Measurements from ENCODE around the gene MGAT3. TPM values are rescaled to one million over a fixed set of nuclear protein-coding genes. Genes with fewer than 3 reads are reported as not detected.

The MGAT3 gene
- total and polyA plus RNA-seq, 2 donors from 2014 or later: 2.7 to 5.4 TPM

DNA sequence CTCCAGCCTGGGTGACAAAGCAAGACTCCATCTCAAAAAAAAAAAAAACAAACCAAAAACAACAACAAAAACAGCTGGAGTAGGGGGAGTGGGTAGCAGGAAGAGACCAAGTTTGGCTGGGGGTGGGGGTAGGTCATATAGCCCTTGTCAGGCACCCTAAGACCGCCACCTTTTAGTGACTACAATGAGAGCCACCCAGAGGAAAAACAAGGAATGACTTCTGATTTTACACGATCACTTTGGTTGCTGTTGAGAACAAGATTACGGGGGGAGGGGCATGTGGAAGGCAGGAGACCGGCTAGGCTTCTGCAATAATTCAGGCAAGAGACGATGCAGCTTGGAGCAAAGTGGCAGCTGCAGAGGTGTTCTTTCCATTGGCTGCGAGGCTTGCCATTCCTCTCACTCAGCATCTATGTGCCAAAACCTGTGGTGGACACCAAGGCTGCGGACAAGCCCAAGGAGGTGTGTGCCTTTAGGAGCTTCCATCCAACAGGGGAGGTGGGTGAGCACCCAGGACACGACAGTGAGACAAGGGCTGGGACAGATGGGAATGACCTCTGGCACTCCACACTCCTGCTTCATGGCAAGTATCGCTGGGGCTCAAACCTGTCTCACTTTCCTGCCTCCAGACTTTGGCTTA, 74.0 kb downstream of the MGAT3 start:
- intact Hi-C loops (cut with DNase I): loop anchor here (10.0 kb wide), 1 partner anchor 494 kb away; no protein-coding TSS in a partner anchor
- no peak overlapping the region for H3K27ac ChIP-seq (ENCODE audit: low read depth in 2 of 2, low read length in 2 of 2)

DNA sequence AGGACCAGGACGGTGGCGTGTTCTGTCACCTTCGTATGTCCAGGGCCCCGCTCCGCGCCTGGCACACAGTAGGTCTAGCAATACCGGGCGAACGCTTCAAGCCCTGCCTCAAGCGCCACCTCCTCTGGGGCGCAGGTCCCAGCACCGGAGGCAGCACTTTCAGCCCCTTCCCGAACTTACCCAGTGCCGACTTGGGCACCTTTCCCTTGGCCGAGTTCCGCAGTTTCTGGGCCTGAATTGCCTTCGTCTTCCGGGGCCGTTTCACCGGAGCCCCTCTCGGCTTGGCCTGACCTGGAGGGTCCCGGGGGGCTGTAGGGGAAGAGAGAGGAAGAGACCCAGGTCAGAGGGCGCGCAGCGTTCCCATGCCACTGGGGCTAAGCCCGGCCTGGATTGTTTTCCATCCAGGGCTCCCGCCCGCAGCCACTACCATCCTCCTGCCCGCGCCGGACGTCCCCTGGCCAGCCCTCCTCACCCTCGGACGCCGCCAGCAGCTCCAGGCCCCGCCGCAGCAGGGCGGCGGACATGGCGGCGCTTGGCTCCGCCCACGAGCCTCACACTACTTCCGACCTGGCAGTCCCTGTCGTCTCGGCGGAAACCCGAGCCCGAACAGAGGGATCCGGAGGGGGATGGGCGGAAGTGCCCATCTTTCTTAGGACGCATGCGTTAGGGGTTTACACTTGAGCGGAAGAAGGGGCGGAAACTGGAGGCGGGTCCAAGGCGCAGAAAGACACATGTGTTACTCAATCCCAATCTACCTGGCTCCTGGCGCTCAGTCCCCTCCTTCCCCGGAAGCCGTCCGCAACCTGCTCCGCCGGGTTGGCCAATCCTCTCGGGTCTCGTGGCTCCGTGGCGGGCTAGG, 75.6 kb downstream of the MGAT3 start, which contains the start of gene RPS19BP1:
TSS of gene RPS19BP1 (minus strand) at position 534 of the 859 bp plus-strand sequence. CDS start at position 524, 10 bp downstream.
- Histone ChIP-seq H3K27ac (ENCODE audit: low read depth in 2 of 2, low read length in 2 of 2) (peak within 1 kb of the TSS; percentile 40 to 92), H3K27me3 (ENCODE audit: control insufficient read depth, insufficient read depth, low read length) (no peaks in the 10 kb centered on the region), H3K36me3 (ENCODE audit: control insufficient read depth in 2 of 3, insufficient read depth in 3 of 3, low read length in 3 of 3) (peaks cover 0 to 10% (median 6%) of the 10 kb centered on the region in 3 donors), H3K9ac (ENCODE audit: low read length in 3 of 3) (peak within 1 kb of the TSS; percentile 68 to 92 (median 77)), H3K9me3 (ENCODE audit: control insufficient read depth in 2 of 3, insufficient read depth in 1 of 3, low read length in 3 of 3) (no peaks in the 10 kb centered on the region), H3K4me3 (ENCODE audit: low read length in 3 of 3) (peak within 1 kb of the TSS; percentile 70 to 79 (median 76)), H3K4me1 (ENCODE audit: control insufficient read depth in 2 of 3, insufficient read depth in 2 of 3, low read depth in 1 of 3, low read length in 3 of 3) (peaks cover 0 to 46% (median 36%) of the 10 kb centered on the region in 3 donors)
- peak; percentile 99 to 100 (median 100) for DNase-seq
- FAIRE-seq: peak; percentile 97
- intact Hi-C loops (cut with DNase I): loop anchor here (10.0 kb wide), 1 partner anchor 492 kb away; no protein-coding TSS in a partner anchor
- TF ChIP-seq, protein P1, sequence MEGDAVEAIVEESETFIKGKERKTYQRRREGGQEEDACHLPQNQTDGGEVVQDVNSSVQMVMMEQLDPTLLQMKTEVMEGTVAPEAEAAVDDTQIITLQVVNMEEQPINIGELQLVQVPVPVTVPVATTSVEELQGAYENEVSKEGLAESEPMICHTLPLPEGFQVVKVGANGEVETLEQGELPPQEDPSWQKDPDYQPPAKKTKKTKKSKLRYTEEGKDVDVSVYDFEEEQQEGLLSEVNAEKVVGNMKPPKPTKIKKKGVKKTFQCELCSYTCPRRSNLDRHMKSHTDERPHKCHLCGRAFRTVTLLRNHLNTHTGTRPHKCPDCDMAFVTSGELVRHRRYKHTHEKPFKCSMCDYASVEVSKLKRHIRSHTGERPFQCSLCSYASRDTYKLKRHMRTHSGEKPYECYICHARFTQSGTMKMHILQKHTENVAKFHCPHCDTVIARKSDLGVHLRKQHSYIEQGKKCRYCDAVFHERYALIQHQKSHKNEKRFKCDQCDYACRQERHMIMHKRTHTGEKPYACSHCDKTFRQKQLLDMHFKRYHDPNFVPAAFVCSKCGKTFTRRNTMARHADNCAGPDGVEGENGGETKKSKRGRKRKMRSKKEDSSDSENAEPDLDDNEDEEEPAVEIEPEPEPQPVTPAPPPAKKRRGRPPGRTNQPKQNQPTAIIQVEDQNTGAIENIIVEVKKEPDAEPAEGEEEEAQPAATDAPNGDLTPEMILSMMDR (IDR thresholded peaks at IDR 0.05; ENCODE audit: borderline replicate concordance, extremely low read depth, insufficient read depth): no peak

More for the DNA sequence above, 74.0 kb downstream of the MGAT3 start:
- Histone ChIP-seq H3K4me3 (ENCODE audit: low read length in 3 of 3) (peak overlapping the region in 1 of 3 donors; percentile 3), H3K4me1 (ENCODE audit: control insufficient read depth in 2 of 3, insufficient read depth in 2 of 3, low read depth in 1 of 3, low read length in 3 of 3) (peaks cover 0 to 50% (median 39%) of the 10 kb centered on the region in 3 donors), H3K9me3 (ENCODE audit: control insufficient read depth in 2 of 3, insufficient read depth in 1 of 3, low read length in 3 of 3) (no peaks in the 10 kb centered on the region), H3K9ac (ENCODE audit: low read length in 3 of 3) (peak overlapping the region in 1 of 3 donors; percentile 92), H3K27me3 (ENCODE audit: control insufficient read depth, insufficient read depth, low read length) (no peaks in the 10 kb centered on the region), H3K36me3 (ENCODE audit: control insufficient read depth in 2 of 3, insufficient read depth in 3 of 3, low read length in 3 of 3) (peaks cover 0 to 10% (median 6%) of the 10 kb centered on the region in 3 donors)
- TF ChIP-seq, protein P1 (IDR thresholded peaks at IDR 0.05; ENCODE audit: borderline replicate concordance, extremely low read depth, insufficient read depth): no peak
- FAIRE-seq (no peak), DNase-seq (peak in 3 of 5 donors; percentile 49 to 70 (median 57))

DNA sequence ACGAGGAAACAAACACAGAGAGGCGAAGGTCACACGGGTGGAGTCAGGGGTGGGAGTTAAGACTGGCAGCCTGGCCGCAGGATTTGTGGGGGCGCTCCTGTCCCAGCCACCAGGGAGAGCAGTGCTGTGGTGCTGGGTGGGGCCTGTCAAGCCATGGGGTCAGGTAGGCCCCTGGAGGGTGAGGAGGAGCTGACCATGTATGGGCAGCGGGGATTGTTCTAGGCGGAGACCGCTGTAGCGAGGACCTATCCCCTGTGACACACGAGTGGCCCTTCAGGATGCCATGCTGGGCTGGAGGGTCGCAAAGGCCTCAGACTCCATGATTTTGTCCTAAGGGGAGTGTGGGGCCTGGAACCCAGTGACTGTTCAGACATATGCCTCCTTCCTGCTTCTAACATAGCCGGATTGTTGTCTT, 77.3 kb downstream of the MGAT3 start:
- Histone ChIP-seq H3K4me3 (ENCODE audit: low read length in 3 of 3) (no peak overlapping the region), H3K36me3 (ENCODE audit: control insufficient read depth in 2 of 3, insufficient read depth in 3 of 3, low read length in 3 of 3) (peaks cover 0 to 7% (median 2%) of the 10 kb centered on the region in 3 donors), H3K27me3 (ENCODE audit: control insufficient read depth, insufficient read depth, low read length) (no peaks in the 10 kb centered on the region), H3K4me1 (ENCODE audit: control insufficient read depth in 2 of 3, insufficient read depth in 2 of 3, low read depth in 1 of 3, low read length in 3 of 3) (peaks cover 0 to 30% (median 20%) of the 10 kb centered on the region in 3 donors), H3K9me3 (ENCODE audit: control insufficient read depth in 2 of 3, insufficient read depth in 1 of 3, low read length in 3 of 3) (no peaks in the 10 kb centered on the region), H3K27ac (ENCODE audit: low read depth in 2 of 2, low read length in 2 of 2) (no peak overlapping the region), H3K9ac (ENCODE audit: low read length in 3 of 3) (no peak overlapping the region)
- intact Hi-C loops (cut with DNase I): loop anchor here (10.0 kb wide), 1 partner anchor 491 kb away; no protein-coding TSS in a partner anchor
- FAIRE-seq (no peak), DNase-seq (peak in 2 of 5 donors; percentile 71 to 78)
- TF ChIP-seq, protein P1 (IDR thresholded peaks at IDR 0.05; ENCODE audit: borderline replicate concordance, extremely low read depth, insufficient read depth): no peak

Measured in kidney (tissue), 14 donors.